OCI-LY1 (cell line): ENCODE results near the gene CCDC32.
"Not testable (repeated sequence)": the region's sequence is repeated elsewhere in the genome, so short reads cannot be mapped to it uniquely, and the experiment has no call there.

Experiments used
- EZH2 ChIP-seq: fragments of 200-600 bp; sonication (generic), shearing (Covaris generic); IDR thresholded peaks from 2 replicates; pipeline ENCODE4 v1.8.0; 2017; ENCODE audit warnings: borderline replicate concordance, mixed run types, mild to moderate bottlenecking, antibody characterized with exemption, low read length, moderate library complexity, mixed read lengths
- TF ChIP-seq, protein P1 (sequence below): fragments of 200-600 bp; sonication (generic), shearing (Covaris generic); IDR thresholded peaks from 2 replicates; pipeline ENCODE4 v1.5.1; 2017; ENCODE audit warnings: mild to moderate bottlenecking, antibody characterized with exemption, low read length, moderate library complexity, mixed read lengths

DNA sequence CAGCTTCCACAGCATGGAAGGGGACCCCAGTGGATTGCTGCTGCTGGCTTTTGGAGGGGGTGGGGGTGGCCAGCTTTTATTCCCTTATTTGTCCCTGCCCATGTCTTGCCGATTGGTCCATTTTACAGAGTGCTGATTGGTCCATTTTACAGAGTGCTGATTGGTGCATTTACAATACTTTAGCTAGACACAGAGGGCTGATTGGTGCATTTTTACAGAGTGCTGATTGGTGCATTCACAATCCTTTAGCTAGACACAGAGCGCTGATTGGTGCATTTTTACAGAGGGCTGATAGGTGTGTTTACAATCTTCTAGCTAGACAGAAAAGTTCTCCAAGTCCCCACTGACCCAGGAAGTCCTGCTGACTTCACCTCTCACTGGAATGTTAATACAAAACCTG lies 17.0 kb upstream of the CCDC32 start:
- TF ChIP-seq, protein P1, sequence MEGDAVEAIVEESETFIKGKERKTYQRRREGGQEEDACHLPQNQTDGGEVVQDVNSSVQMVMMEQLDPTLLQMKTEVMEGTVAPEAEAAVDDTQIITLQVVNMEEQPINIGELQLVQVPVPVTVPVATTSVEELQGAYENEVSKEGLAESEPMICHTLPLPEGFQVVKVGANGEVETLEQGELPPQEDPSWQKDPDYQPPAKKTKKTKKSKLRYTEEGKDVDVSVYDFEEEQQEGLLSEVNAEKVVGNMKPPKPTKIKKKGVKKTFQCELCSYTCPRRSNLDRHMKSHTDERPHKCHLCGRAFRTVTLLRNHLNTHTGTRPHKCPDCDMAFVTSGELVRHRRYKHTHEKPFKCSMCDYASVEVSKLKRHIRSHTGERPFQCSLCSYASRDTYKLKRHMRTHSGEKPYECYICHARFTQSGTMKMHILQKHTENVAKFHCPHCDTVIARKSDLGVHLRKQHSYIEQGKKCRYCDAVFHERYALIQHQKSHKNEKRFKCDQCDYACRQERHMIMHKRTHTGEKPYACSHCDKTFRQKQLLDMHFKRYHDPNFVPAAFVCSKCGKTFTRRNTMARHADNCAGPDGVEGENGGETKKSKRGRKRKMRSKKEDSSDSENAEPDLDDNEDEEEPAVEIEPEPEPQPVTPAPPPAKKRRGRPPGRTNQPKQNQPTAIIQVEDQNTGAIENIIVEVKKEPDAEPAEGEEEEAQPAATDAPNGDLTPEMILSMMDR, result not testable (repeated sequence)
- TF ChIP-seq EZH2, result not testable (repeated sequence)
